ENCODE measurements around the gene IFI44L. TPM values are rescaled to one million over a fixed set of nuclear protein-coding genes. Genes with fewer than 3 reads are reported as not detected.

Gene IFI44L
- total and polyA plus RNA-seq, 2 donors: 30.9 to 49.1 TPM

GRCh38 chr1:78650114-78650660, 29.9 kb downstream of the IFI44L start:
- DNase-seq (ENCODE audit: low read depth in 6 of 9, low spot score in 9 of 9): peak in 1 of 9 donors; percentile 12
- Histone ChIP-seq H3K4me1 (ENCODE audit: control insufficient read depth in 2 of 2, insufficient read depth in 2 of 2, low read length in 2 of 2) (peaks cover 2 to 6% of the 10 kb centered on the region in 2 donors), H3K4me3 (ENCODE audit: low read length in 2 of 2) (peak overlapping the region; percentile 35 to 46), H3K9me3 (ENCODE audit: control insufficient read depth in 2 of 2, insufficient read depth in 1 of 2, low read length in 1 of 2) (peaks cover 0 to 7% of the 10 kb centered on the region in 2 donors), H3K36me3 (ENCODE audit: control insufficient read depth in 2 of 2, insufficient read depth in 2 of 2, low read length in 1 of 2) (peaks cover 0 to 5% of the 10 kb centered on the region in 2 donors), H3K27ac (ENCODE audit: low read depth in 1 of 2, low read length in 1 of 2) (peak overlapping the region in 1 of 2 donors; percentile 70), H3K27me3 (ENCODE audit: control insufficient read depth in 2 of 2, insufficient read depth in 1 of 2, low read length in 1 of 2) (no peaks in the 10 kb centered on the region)
- WGBS: 30% methylated on average over 6 of the region's 6 CpGs

- Histone ChIP-seq H3K27ac (ENCODE audit: low read depth in 1 of 2, low read length in 1 of 2) (peak overlapping the region in 1 of 2 donors; percentile 70), H3K4me3 (ENCODE audit: low read length in 2 of 2) (peak overlapping the region; percentile 35 to 46), H3K36me3 (ENCODE audit: control insufficient read depth in 2 of 2, insufficient read depth in 2 of 2, low read length in 1 of 2) (peaks cover 0 to 6% of the 10 kb centered on the region in 2 donors), H3K9me3 (ENCODE audit: control insufficient read depth in 2 of 2, insufficient read depth in 1 of 2, low read length in 1 of 2) (peaks cover 0 to 7% of the 10 kb centered on the region in 2 donors), H3K27me3 (ENCODE audit: control insufficient read depth in 2 of 2, insufficient read depth in 1 of 2, low read length in 1 of 2) (no peaks in the 10 kb centered on the region), H3K4me1 (ENCODE audit: control insufficient read depth in 2 of 2, insufficient read depth in 2 of 2, low read length in 2 of 2) (no peaks in the 10 kb centered on the region)
- WGBS: 13% methylated on average over 12 of the region's 12 CpGs
- DNase-seq (ENCODE audit: low read depth in 6 of 9, low spot score in 9 of 9): peak in 1 of 9 donors; percentile 13
Measured at GRCh38 chr1:78651241-78651640, 31.0 kb downstream of the IFI44L start.

- Histone ChIP-seq H3K4me3 (ENCODE audit: low read length in 2 of 2) (peak overlapping the region in 1 of 2 donors; percentile 46), H3K4me1 (ENCODE audit: control insufficient read depth in 2 of 2, insufficient read depth in 2 of 2, low read length in 2 of 2) (no peaks in the 10 kb centered on the region), H3K36me3 (ENCODE audit: control insufficient read depth in 2 of 2, insufficient read depth in 2 of 2, low read length in 1 of 2) (peaks cover 0 to 6% of the 10 kb centered on the region in 2 donors), H3K27me3 (ENCODE audit: control insufficient read depth in 2 of 2, insufficient read depth in 1 of 2, low read length in 1 of 2) (no peaks in the 10 kb centered on the region), H3K27ac (ENCODE audit: low read depth in 1 of 2, low read length in 1 of 2) (no peak overlapping the region), H3K9me3 (ENCODE audit: control insufficient read depth in 2 of 2, insufficient read depth in 1 of 2, low read length in 1 of 2) (peaks cover 0 to 5% of the 10 kb centered on the region in 2 donors)
- 94% methylated on average over 17 of the region's 17 CpGs for WGBS
- no peak for DNase-seq (ENCODE audit: low read depth in 6 of 9, low spot score in 9 of 9)
Measured at GRCh38 chr1:78652019-78652560, 31.8 kb downstream of the IFI44L start.

- no peaks in the 10 kb centered on the region for H3K9me3 ChIP-seq (ENCODE audit: control insufficient read depth in 2 of 2, insufficient read depth in 1 of 2, low read length in 1 of 2)
- no peaks in the 10 kb centered on the region for H3K4me1 ChIP-seq (ENCODE audit: control insufficient read depth in 2 of 2, insufficient read depth in 2 of 2, low read length in 2 of 2)
- no peak overlapping the region for H3K4me3 ChIP-seq (ENCODE audit: low read length in 2 of 2)
- H3K27me3 ChIP-seq (ENCODE audit: control insufficient read depth in 2 of 2, insufficient read depth in 1 of 2, low read length in 1 of 2): no peaks in the 10 kb centered on the region
- 100% methylated on average over 1 of the region's 1 CpG for WGBS
- DNase-seq (ENCODE audit: low read depth in 6 of 9, low spot score in 9 of 9): no peak
- H3K36me3 ChIP-seq (ENCODE audit: control insufficient read depth in 2 of 2, insufficient read depth in 2 of 2, low read length in 1 of 2): peaks cover 0 to 18% of the 10 kb centered on the region in 2 donors
- no peak overlapping the region for H3K27ac ChIP-seq (ENCODE audit: low read depth in 1 of 2, low read length in 1 of 2)
Measured at GRCh38 chr1:78658901-78659300, 38.7 kb downstream of the IFI44L start.

- no peak for DNase-seq (ENCODE audit: low read depth in 6 of 9, low spot score in 9 of 9)
- H3K4me3 ChIP-seq (ENCODE audit: low read length in 2 of 2): no peak overlapping the region
Measured at GRCh38 chr1:78663923-78664322, 43.7 kb downstream of the IFI44L start.

GRCh38 chr1:78664763-78665162, 44.5 kb downstream of the IFI44L start:
- peaks cover 0 to 9% of the 10 kb centered on the region in 2 donors for H3K36me3 ChIP-seq (ENCODE audit: control insufficient read depth in 2 of 2, insufficient read depth in 2 of 2, low read length in 1 of 2)
- no peak for DNase-seq (ENCODE audit: low read depth in 6 of 9, low spot score in 9 of 9)
- 97% methylated on average over 1 of the region's 1 CpG for WGBS

More at GRCh38 chr1:78663923-78664322, 43.7 kb downstream of the IFI44L start:
- Histone ChIP-seq H3K27ac (ENCODE audit: low read depth in 1 of 2, low read length in 1 of 2) (no peak overlapping the region), H3K4me1 (ENCODE audit: control insufficient read depth in 2 of 2, insufficient read depth in 2 of 2, low read length in 2 of 2) (no peaks in the 10 kb centered on the region), H3K27me3 (ENCODE audit: control insufficient read depth in 2 of 2, insufficient read depth in 1 of 2, low read length in 1 of 2) (no peaks in the 10 kb centered on the region), H3K36me3 (ENCODE audit: control insufficient read depth in 2 of 2, insufficient read depth in 2 of 2, low read length in 1 of 2) (peaks cover 0 to 12% of the 10 kb centered on the region in 2 donors), H3K9me3 (ENCODE audit: control insufficient read depth in 2 of 2, insufficient read depth in 1 of 2, low read length in 1 of 2) (no peaks in the 10 kb centered on the region)
- WGBS: 96% methylated on average over 2 of the region's 2 CpGs

GRCh38 chr1:78665809-78666208, 45.6 kb downstream of the IFI44L start:
- 96% methylated on average over 6 of the region's 6 CpGs for WGBS
- Histone ChIP-seq H3K4me1 (ENCODE audit: control insufficient read depth in 2 of 2, insufficient read depth in 2 of 2, low read length in 2 of 2) (no peaks in the 10 kb centered on the region), H3K9me3 (ENCODE audit: control insufficient read depth in 2 of 2, insufficient read depth in 1 of 2, low read length in 1 of 2) (no peaks in the 10 kb centered on the region), H3K27ac (ENCODE audit: low read depth in 1 of 2, low read length in 1 of 2) (no peak overlapping the region), H3K36me3 (ENCODE audit: control insufficient read depth in 2 of 2, insufficient read depth in 2 of 2, low read length in 1 of 2) (peaks cover 0 to 5% of the 10 kb centered on the region in 2 donors), H3K27me3 (ENCODE audit: control insufficient read depth in 2 of 2, insufficient read depth in 1 of 2, low read length in 1 of 2) (no peaks in the 10 kb centered on the region), H3K4me3 (ENCODE audit: low read length in 2 of 2) (no peak overlapping the region)
- DNase-seq (ENCODE audit: low read depth in 6 of 9, low spot score in 9 of 9): no peak

More at GRCh38 chr1:78664763-78665162, 44.5 kb downstream of the IFI44L start:
- no peaks in the 10 kb centered on the region for H3K4me1 ChIP-seq (ENCODE audit: control insufficient read depth in 2 of 2, insufficient read depth in 2 of 2, low read length in 2 of 2)
- no peak overlapping the region for H3K27ac ChIP-seq (ENCODE audit: low read depth in 1 of 2, low read length in 1 of 2)
- H3K9me3 ChIP-seq (ENCODE audit: control insufficient read depth in 2 of 2, insufficient read depth in 1 of 2, low read length in 1 of 2): no peaks in the 10 kb centered on the region
- no peaks in the 10 kb centered on the region for H3K27me3 ChIP-seq (ENCODE audit: control insufficient read depth in 2 of 2, insufficient read depth in 1 of 2, low read length in 1 of 2)
- no peak overlapping the region for H3K4me3 ChIP-seq (ENCODE audit: low read length in 2 of 2)

GRCh38 chr1:78667939-78668338, 47.7 kb downstream of the IFI44L start:
- Histone ChIP-seq H3K9me3 (ENCODE audit: control insufficient read depth in 2 of 2, insufficient read depth in 1 of 2, low read length in 1 of 2) (no peaks in the 10 kb centered on the region), H3K4me1 (ENCODE audit: control insufficient read depth in 2 of 2, insufficient read depth in 2 of 2, low read length in 2 of 2) (no peaks in the 10 kb centered on the region), H3K27me3 (ENCODE audit: control insufficient read depth in 2 of 2, insufficient read depth in 1 of 2, low read length in 1 of 2) (no peaks in the 10 kb centered on the region), H3K36me3 (ENCODE audit: control insufficient read depth in 2 of 2, insufficient read depth in 2 of 2, low read length in 1 of 2) (peaks cover 0 to 2% of the 10 kb centered on the region in 2 donors), H3K4me3 (ENCODE audit: low read length in 2 of 2) (no peak overlapping the region), H3K27ac (ENCODE audit: low read depth in 1 of 2, low read length in 1 of 2) (no peak overlapping the region)
- DNase-seq (ENCODE audit: low read depth in 6 of 9, low spot score in 9 of 9): no peak
- WGBS: 96% methylated on average over 1 of the region's 1 CpG

GRCh38 chr1:78668427-78668826, 48.2 kb downstream of the IFI44L start:
- no peak for DNase-seq (ENCODE audit: low read depth in 6 of 9, low spot score in 9 of 9)
- Histone ChIP-seq H3K27me3 (ENCODE audit: control insufficient read depth in 2 of 2, insufficient read depth in 1 of 2, low read length in 1 of 2) (no peaks in the 10 kb centered on the region), H3K27ac (ENCODE audit: low read depth in 1 of 2, low read length in 1 of 2) (no peak overlapping the region), H3K4me1 (ENCODE audit: control insufficient read depth in 2 of 2, insufficient read depth in 2 of 2, low read length in 2 of 2) (no peaks in the 10 kb centered on the region), H3K9me3 (ENCODE audit: control insufficient read depth in 2 of 2, insufficient read depth in 1 of 2, low read length in 1 of 2) (no peaks in the 10 kb centered on the region), H3K36me3 (ENCODE audit: control insufficient read depth in 2 of 2, insufficient read depth in 2 of 2, low read length in 1 of 2) (no peaks in the 10 kb centered on the region), H3K4me3 (ENCODE audit: low read length in 2 of 2) (no peak overlapping the region)

Measured in thymus (tissue), 11 donors.